ENCODE measurements around the gene SPATA32. TPM values are rescaled to one million over a fixed set of nuclear protein-coding genes. Genes with fewer than 3 reads are reported as not detected.
A peak's percentile ranks its signal among the peaks of the same experiment; 100 is the strongest.

SPATA32 gene
- total and polyA plus RNA-seq, 7 donors: 0.07 TPM; not detected in 6

- Histone ChIP-seq H3K4me3 (no peak overlapping the region), H3K4me1 (peaks cover 0 to 13% (median 12%) of the 10 kb centered on the region in 4 donors), H3K27me3 (peaks cover 16 to 45% (median 18%) of the 10 kb centered on the region in 3 donors), H3K27ac (no peak overlapping the region), H3K36me3 (no peaks in the 10 kb centered on the region), H3K9me3 (no peaks in the 10 kb centered on the region)
- WGBS, 2 donors: 22 to 67% methylated on average over 21 of the region's 21 CpGs
- TF ChIP-seq POLR2A (IDR thresholded peaks at IDR 0.05): no peak
- DNase-seq: no peak
- intact Hi-C loops (cut with DNase I): no loop called here
Measured at GRCh38 chr17:45240905-45241327, 21.0 kb downstream of the SPATA32 start.

DNA sequence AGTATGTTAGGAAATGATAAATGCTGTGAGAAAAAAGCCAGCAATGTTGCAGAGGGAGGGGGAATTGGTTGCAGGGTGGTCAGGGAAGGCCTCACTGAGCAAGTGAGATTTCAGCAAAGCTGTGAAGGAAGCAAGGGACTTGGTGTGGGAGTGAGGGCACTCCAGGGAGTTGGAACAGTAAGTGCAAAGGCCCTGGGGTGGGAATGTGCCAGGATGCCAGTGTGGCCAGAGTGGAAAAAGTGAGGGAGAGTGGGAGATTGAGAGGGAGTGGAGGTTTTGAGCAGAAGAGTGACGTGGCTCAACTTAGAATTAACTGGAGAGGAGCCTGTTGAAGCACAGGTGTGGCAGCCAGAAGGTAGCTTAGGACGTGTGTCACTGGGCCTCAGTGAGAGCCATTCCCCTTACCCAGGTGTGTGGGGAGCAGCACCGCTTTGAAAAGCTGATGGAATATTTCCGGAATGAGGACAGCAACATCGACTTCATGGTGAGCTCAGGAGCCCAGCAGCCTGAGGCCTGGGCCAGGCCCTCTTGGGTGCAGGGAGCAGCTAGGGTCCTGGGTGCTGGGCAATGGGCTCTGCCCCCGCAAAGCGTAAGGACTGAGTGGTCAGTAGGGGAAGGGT is 23.6 kb downstream of the SPATA32 start:
- TF ChIP-seq, protein P1, sequence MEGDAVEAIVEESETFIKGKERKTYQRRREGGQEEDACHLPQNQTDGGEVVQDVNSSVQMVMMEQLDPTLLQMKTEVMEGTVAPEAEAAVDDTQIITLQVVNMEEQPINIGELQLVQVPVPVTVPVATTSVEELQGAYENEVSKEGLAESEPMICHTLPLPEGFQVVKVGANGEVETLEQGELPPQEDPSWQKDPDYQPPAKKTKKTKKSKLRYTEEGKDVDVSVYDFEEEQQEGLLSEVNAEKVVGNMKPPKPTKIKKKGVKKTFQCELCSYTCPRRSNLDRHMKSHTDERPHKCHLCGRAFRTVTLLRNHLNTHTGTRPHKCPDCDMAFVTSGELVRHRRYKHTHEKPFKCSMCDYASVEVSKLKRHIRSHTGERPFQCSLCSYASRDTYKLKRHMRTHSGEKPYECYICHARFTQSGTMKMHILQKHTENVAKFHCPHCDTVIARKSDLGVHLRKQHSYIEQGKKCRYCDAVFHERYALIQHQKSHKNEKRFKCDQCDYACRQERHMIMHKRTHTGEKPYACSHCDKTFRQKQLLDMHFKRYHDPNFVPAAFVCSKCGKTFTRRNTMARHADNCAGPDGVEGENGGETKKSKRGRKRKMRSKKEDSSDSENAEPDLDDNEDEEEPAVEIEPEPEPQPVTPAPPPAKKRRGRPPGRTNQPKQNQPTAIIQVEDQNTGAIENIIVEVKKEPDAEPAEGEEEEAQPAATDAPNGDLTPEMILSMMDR (IDR thresholded peaks at IDR 0.05): no peak
- TF ChIP-seq POLR2AphosphoS5 (IDR thresholded peaks at IDR 0.05) (no peak), POLR2A (IDR thresholded peaks at IDR 0.05) (no peak), EP300 (IDR thresholded peaks at IDR 0.05) (no peak)
- DNase-seq: no peak
- no peak overlapping the region for H3K27ac ChIP-seq
- peaks cover 16 to 55% (median 18%) of the 10 kb centered on the region in 3 donors for H3K27me3 ChIP-seq
- 94% methylated on average over 7 of the region's 7 CpGs for WGBS, 2 donors
- no peak overlapping the region for H3K4me3 ChIP-seq
- peaks cover 0 to 13% (median 12%) of the 10 kb centered on the region in 4 donors for H3K4me1 ChIP-seq
- intact Hi-C loops (cut with DNase I): no loop called here
- no peaks in the 10 kb centered on the region for H3K36me3 ChIP-seq
- H3K9me3 ChIP-seq: no peaks in the 10 kb centered on the region

DNA sequence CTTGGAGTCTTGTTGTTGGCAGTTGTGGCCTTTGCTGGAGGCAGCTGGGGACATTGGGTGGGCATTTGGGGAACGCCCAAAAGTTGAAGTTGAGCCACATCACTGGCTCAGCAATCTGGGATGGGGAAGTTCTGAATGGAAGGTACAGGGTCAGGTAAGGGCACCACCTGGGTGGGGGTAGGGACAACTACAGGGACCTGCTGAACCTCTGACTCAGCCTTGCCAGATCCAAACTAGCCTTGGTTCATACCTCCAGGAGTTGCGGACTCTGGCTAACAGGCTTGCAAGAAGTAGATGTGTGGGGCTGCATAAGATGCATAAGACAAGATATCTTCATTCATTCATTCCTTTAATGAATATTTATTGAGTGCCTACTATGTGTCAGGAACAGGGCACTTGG is 24.2 kb downstream of the SPATA32 start:
- no peaks in the 10 kb centered on the region for H3K36me3 ChIP-seq
- H3K4me3 ChIP-seq: no peak overlapping the region
- 87 to 97% methylated on average over 2 of the region's 2 CpGs for WGBS, 2 donors
- peaks cover 16 to 55% (median 18%) of the 10 kb centered on the region in 3 donors for H3K27me3 ChIP-seq
- H3K4me1 ChIP-seq: peaks cover 0 to 13% (median 12%) of the 10 kb centered on the region in 4 donors
- intact Hi-C loops (cut with DNase I): no loop called here
- no peak for DNase-seq
- TF ChIP-seq EP300 (IDR thresholded peaks at IDR 0.05) (no peak), POLR2A (IDR thresholded peaks at IDR 0.05) (no peak), POLR2AphosphoS5 (IDR thresholded peaks at IDR 0.05) (no peak)
- TF ChIP-seq, protein P1 (IDR thresholded peaks at IDR 0.05): no peak
- no peak overlapping the region for H3K27ac ChIP-seq
- no peaks in the 10 kb centered on the region for H3K9me3 ChIP-seq

DNA sequence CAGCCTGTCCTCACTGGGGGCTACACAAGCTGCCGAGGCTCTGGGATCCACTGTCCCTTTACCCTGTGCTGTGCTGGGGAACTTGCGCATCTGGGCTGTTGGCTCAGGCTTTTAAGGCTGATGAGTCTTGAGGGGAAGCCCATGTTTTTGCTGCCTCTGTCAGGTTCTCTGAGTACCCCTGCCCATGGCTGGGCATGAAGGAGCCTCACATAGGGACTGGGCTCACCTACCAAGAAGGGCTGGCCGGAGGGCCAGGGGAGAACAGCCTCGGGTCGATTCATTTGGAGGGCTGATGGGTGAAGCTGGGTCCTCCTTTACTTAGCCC is 25.6 kb downstream of the SPATA32 start:
- TF ChIP-seq POLR2A (IDR thresholded peaks at IDR 0.05) (no peak), EP300 (IDR thresholded peaks at IDR 0.05) (no peak), POLR2AphosphoS5 (IDR thresholded peaks at IDR 0.05) (no peak)
- TF ChIP-seq, protein P1 (IDR thresholded peaks at IDR 0.05): no peak
- H3K4me1 ChIP-seq: peaks cover 0 to 7% (median 6%) of the 10 kb centered on the region in 4 donors
- intact Hi-C loops (cut with DNase I): no loop called here
- H3K4me3 ChIP-seq: no peak overlapping the region
- peaks cover 10 to 43% (median 16%) of the 10 kb centered on the region in 3 donors for H3K27me3 ChIP-seq
- no peak overlapping the region for H3K27ac ChIP-seq
- WGBS, 2 donors: 85 to 88% methylated on average over 5 of the region's 5 CpGs
- no peaks in the 10 kb centered on the region for H3K36me3 ChIP-seq
- H3K9me3 ChIP-seq: no peaks in the 10 kb centered on the region
- DNase-seq: no peak

DNA sequence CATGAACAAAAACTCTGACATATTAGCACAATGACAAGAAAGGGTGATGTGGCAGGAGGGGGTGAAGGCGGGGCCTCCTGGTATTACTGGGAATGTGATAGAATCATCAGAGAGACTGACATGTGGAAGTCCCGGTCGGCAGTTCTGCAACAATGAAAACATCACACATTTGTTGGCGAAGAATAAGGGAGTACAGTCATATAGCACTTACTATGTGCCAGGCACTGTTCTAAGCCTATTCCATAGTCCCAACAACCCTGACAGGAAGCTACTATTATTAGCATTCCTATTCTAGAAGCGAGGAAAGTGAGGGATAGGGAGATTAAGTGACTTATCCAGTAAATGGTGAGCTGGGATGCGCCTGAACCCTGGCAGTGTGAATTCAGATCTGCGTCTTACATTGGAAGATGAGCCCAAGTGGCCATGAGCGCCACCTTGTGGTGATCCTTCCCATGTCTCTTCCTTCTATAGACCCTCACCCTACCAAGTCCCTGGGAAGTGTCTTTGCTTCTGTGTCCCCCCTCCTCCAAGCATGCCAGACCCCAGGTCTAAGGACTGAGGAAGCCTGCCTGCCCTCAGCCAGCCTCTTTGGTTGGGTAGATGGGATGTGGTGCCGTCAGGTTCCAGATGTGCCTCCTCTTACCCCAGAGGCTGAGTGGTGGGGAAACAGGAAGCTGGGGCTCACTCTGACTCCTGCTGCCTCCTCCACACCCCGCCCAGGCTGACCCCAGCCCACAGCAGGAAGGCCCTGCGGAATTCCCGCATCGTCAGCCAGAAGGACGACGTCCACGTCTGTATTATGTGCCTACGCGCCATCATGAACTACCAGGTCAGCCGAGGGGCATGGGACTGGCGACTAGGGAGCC is 26.2 kb downstream of the SPATA32 start:
- H3K9me3 ChIP-seq: no peaks in the 10 kb centered on the region
- intact Hi-C loops (cut with DNase I): no loop called here
- H3K4me3 ChIP-seq: no peak overlapping the region
- H3K4me1 ChIP-seq: peaks cover 0 to 6% (median 2%) of the 10 kb centered on the region in 4 donors
- no peak for TF ChIP-seq POLR2A (IDR thresholded peaks at IDR 0.05)
- TF ChIP-seq EP300 (IDR thresholded peaks at IDR 0.05): no peak
- TF ChIP-seq, protein P1 (IDR thresholded peaks at IDR 0.05): peak; percentile 55 to 71 (median 62)
- no peak for TF ChIP-seq POLR2AphosphoS5 (IDR thresholded peaks at IDR 0.05)
- DNase-seq: peak; percentile 88
- WGBS, 2 donors: 44 to 59% methylated on average over 20 of the region's 20 CpGs
- no peaks in the 10 kb centered on the region for H3K36me3 ChIP-seq
- H3K27me3 ChIP-seq: peaks cover 4 to 37% (median 10%) of the 10 kb centered on the region in 3 donors
- no peak overlapping the region for H3K27ac ChIP-seq

Measured in sigmoid colon (tissue), 7 donors.